Left lung (tissue), 10 donors: ENCODE data around the gene CRYBB2. TPM values are rescaled to one million over a fixed set of nuclear protein-coding genes. Genes with fewer than 3 reads are reported as not detected.
"Not testable (repeated sequence)": the region's sequence is repeated elsewhere in the genome, so short reads cannot be mapped to it uniquely, and the experiment has no call there.

ENCODE experiments used
- ATAC-seq: fragments of 200-7000 bp; cut with Tn5 transposase; one replicate; pipeline ENCODE4 v1.9.1; 2020; ENCODE audit warnings: moderate library complexity
- DNase-seq, 4 donors: peaks; one replicate each; pipeline ENCODE4 v3.0.0-alpha.2; 2013 to 2020
- H3K27ac ChIP-seq, 2 donors: fragments of 200-600 bp; sonication (generic) in 1 of 2; one replicate each; pipeline versions ENCODE4 v1.5.0 to v1.8.0; 2020 to 2021
- H3K27me3 ChIP-seq, 2 donors: fragments of 200-600 bp; sonication (generic) in 1 of 2; one replicate each; pipeline versions ENCODE4 v1.5.0 to v1.8.0; 2020 to 2021
- H3K36me3 ChIP-seq, 2 donors: fragments of 200-600 bp; sonication (generic) in 1 of 2; one replicate each; pipeline versions ENCODE4 v1.5.0 to v1.8.0; 2020 to 2021
- H3K4me1 ChIP-seq, 2 donors: fragments of 200-600 bp; one replicate each; pipeline ENCODE4 v1.8.0; 2021
- H3K4me3 ChIP-seq, 2 donors: fragments of 200-600 bp; sonication (generic) in 1 of 2; one replicate each; pipeline versions ENCODE4 v1.5.0 to v1.8.0; 2020 to 2021; ENCODE audit warnings: mild to moderate bottlenecking in 1 of 2
- H3K9me3 ChIP-seq, 2 donors: fragments of 200-600 bp; sonication (generic) in 1 of 2; one replicate each; pipeline versions ENCODE4 v1.5.0 to v1.8.0; 2020 to 2021
- intact Hi-C, 2 donors: fragments of 100-400 bp; cut with DNase I; formaldehyde crosslinking; loops; one replicate each; pipeline versions ENCODE4 v1.11.2 to v1.14.2; 2022
- polyA plus RNA-seq, 6 donors: library from polyadenylated mRNA; unstranded; fragments of 120-200 nt; gene quantifications; one replicate each; pipeline ENCODE4 v1.2.1, GENCODE V29; 2013; ENCODE audit not compliant: insufficient read length in 6 of 6
- total RNA-seq, 2 donors: library from RNA; stranded (reverse); fragmentation: NEBNext Ultra II Directional; extraction: Animal tissue kit (Norgen Biotek cat#: 25700); gene quantifications; one replicate each; pipeline ENCODE4 v1.2.1, GENCODE V29; 2021
- TF ChIP-seq, protein P1 (sequence below), 2 donors: fragments of 200-600 bp; sonication (generic) in 1 of 2; IDR thresholded peaks; one replicate each; pipeline versions ENCODE4 v1.5.0 to v1.8.0; 2021; ENCODE audit warnings: antibody characterized with exemption in 2 of 2
- donor health status: DM: no; HTN: yes; CAD: no.
- donor health status: DM: no; HTN: no; CAD: no.

Gene CRYBB2
- total and polyA plus RNA-seq, 8 donors, result 0.29 to 1.3 (median 0.74) TPM; not detected in 2

DNA sequence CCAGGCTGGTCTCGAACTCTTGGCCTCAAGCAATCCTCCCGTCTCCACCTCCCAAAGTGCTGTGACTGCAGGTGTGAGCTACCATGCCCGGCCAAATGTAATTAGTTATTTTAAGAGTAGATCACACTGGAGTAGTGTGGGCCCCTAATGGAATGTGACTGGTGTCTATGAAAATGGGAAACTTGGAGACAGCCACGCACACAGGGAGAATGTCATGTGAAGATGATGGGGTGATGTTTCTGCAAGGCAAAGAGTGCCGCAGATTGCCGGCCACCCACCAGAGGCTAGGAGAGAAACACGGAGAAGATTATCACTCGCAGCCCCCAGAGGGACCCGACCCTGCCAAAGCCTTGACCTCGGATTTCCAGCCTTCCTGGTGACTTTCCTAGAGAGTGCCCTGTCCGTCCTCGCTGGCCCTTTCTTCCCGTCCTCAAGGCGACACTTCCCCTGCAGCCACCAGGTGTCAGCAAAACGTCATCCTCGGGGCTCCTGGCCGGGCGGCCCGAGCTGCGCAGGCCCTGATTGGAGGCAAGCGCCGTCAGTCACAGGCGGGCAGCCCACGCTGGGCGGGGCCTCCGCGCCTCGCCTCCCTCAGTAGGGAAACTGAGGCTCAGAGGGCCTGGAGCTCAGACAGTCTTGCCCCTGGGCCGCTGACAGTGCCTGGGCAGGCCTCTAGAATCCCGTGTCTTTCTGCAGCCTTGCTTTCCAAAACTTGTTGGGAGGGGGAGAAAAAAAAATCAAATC is 16.3 kb downstream of the CRYBB2 start:
- H3K4me1 ChIP-seq, result no peaks in the 10 kb centered on the region
- TF ChIP-seq, protein P1, sequence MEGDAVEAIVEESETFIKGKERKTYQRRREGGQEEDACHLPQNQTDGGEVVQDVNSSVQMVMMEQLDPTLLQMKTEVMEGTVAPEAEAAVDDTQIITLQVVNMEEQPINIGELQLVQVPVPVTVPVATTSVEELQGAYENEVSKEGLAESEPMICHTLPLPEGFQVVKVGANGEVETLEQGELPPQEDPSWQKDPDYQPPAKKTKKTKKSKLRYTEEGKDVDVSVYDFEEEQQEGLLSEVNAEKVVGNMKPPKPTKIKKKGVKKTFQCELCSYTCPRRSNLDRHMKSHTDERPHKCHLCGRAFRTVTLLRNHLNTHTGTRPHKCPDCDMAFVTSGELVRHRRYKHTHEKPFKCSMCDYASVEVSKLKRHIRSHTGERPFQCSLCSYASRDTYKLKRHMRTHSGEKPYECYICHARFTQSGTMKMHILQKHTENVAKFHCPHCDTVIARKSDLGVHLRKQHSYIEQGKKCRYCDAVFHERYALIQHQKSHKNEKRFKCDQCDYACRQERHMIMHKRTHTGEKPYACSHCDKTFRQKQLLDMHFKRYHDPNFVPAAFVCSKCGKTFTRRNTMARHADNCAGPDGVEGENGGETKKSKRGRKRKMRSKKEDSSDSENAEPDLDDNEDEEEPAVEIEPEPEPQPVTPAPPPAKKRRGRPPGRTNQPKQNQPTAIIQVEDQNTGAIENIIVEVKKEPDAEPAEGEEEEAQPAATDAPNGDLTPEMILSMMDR (IDR thresholded peaks at IDR 0.05), result peak; percentile 29 to 57
- H3K36me3 ChIP-seq, result no peaks in the 10 kb centered on the region
- no peaks in the 10 kb centered on the region for H3K9me3 ChIP-seq
- DNase-seq (peak; percentile 51 to 88 (median 78)), ATAC-seq (peak; percentile 99)
- H3K4me3 ChIP-seq, result no peak overlapping the region
- intact Hi-C loops, result no loop called here
- H3K27ac ChIP-seq, result no peak overlapping the region
- peaks cover 0 to 64% of the 10 kb centered on the region in 2 donors for H3K27me3 ChIP-seq

DNA sequence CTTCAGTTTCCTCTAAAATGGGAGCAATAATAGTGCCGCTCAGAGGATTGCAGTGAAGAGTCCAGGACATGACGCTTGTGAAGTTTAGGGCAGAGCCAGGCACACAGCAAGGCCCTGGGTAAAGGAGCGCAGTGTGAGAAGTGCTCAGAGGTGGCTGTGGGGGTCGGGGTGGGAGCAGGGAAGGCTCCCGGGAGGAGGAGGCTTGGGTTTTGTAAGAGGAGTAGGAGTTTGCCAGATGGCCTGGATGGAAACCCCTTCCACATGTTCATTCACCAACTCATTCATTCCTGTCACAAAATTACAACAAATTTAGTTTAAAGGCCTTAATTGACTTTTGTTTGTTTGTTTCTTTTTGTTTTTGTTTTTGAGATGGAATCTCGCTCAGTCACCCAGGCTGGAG is 17.0 kb downstream of the CRYBB2 start:
- Histone ChIP-seq H3K27me3 (peaks cover 0 to 64% of the 10 kb centered on the region in 2 donors), H3K4me3 (no peak overlapping the region), H3K9me3 (no peaks in the 10 kb centered on the region), H3K36me3 (no peaks in the 10 kb centered on the region), H3K27ac (no peak overlapping the region), H3K4me1 (no peaks in the 10 kb centered on the region)
- ATAC-seq (no peak), DNase-seq (no peak)
- TF ChIP-seq, protein P1 (IDR thresholded peaks at IDR 0.05), result no peak
- intact Hi-C loops, result no loop called here

DNA sequence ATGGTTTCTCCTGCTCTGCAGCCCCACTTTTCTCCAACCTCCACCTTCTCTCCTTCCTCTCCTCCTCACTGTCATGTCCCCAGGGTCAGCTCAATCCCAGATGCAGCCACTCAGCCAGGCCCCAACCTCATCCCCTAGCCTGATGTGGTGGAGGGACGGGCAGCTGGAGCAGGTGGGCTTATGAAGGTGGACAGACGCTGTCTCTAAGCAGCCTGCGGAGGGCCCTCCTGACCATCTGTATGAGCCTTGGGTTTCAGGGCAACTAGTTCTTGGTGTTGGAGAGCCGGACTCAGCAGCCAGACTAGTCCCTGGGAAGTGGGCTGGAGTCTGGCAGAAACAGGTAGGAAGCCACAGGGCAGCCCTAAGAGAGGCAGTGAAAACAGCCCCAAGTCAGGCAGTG is 18.1 kb downstream of the CRYBB2 start:
- intact Hi-C loops, result no loop called here
- no peaks in the 10 kb centered on the region for H3K36me3 ChIP-seq
- no peaks in the 10 kb centered on the region for H3K9me3 ChIP-seq
- H3K27me3 ChIP-seq, result peaks cover 0 to 58% of the 10 kb centered on the region in 2 donors
- H3K27ac ChIP-seq, result no peak overlapping the region
- TF ChIP-seq, protein P1 (IDR thresholded peaks at IDR 0.05), result no peak
- ATAC-seq (no peak), DNase-seq (no peak)
- H3K4me3 ChIP-seq, result no peak overlapping the region
- H3K4me1 ChIP-seq, result no peaks in the 10 kb centered on the region

DNA sequence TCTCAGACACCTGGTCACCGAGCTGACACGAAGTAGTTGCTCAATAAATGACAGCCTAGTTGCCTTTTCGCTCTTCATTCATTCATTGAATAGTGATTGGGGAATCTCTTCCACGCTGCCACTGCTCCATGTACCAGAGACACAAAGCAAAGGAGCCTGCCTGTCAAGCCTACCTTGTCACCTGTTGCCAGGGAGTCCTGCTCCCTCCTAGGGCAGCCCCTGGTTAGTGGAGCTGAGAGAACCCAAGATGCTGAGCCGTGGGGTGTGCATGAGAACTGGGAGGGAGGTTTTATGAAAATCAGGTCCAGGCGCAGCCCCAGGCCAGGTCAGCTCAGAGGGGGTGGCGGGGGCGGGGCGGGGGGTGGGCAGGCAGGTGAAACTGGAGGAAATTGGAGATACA is 18.6 kb downstream of the CRYBB2 start:
- H3K36me3 ChIP-seq, ATAC-seq, H3K4me1 ChIP-seq, H3K4me3 ChIP-seq, DNase-seq, intact Hi-C loops, H3K9me3 ChIP-seq, H3K27ac ChIP-seq: not testable (repeated sequence)
- H3K27me3 ChIP-seq, result peaks cover 0 to 54% of the 10 kb centered on the region in 2 donors

DNA sequence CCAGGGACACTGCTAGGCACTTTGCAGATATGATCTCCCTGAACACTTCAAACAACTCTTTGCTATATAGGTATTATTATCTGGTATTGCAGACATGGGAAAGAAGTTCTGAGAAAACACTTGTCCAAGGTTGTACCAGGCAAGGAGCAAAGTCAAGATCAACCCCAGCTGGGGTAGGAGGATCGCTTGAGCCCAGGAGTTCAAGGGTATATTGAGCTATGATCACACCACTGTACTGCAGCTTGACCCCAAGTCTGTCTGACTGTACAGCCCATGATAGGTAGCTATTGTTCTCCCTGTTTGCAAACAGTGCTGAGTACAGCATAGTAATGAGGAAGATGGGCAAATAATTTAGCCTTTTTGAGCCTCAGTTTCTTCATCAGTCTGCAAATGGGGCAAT is 35.7 kb downstream of the CRYBB2 start:
- DNase-seq, H3K4me1 ChIP-seq, intact Hi-C loops, H3K27me3 ChIP-seq, H3K4me3 ChIP-seq, H3K27ac ChIP-seq, H3K36me3 ChIP-seq, ATAC-seq, H3K9me3 ChIP-seq: not testable (repeated sequence)

DNA sequence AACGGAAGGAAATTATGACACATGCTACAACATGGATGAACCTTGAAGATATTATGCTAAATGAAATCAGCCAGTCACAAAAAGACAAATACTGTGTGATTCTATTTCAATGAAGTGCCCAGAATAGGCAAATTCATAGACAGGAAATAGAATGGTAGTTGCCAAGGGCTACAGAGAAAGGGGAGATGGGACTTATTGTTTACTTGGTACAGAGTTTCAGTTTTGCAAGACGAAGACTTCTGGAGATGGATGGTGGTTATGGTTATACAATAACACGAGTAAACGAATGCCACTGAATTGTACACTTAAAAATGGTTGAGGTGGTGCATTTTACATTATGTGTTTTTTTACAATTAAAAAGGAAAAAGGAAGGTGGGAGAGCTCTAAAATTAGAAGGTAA is 48.1 kb downstream of the CRYBB2 start:
- ATAC-seq, H3K4me3 ChIP-seq, intact Hi-C loops, H3K27ac ChIP-seq, H3K4me1 ChIP-seq, H3K27me3 ChIP-seq, DNase-seq, H3K36me3 ChIP-seq: not testable (repeated sequence)
- peaks cover 0 to 17% of the 10 kb centered on the region in 2 donors for H3K9me3 ChIP-seq

DNA sequence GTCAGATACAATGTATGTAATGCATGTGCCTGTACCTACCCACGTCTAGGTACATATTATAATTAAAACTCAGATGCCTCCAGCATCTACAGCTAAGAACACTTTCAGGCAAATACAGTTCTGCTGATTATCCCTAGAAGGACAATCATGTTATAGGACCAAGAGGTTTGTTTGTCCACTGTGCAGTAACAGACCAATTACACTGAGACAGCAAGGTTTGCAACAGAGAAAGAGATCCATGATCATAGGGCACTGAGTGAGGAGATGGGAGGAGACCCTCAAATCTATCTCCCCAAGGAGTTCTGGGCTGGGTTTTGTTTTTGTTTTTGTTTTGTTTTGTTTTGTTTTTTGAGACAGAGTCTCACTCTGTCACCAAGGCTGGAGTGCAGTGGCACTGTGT is 49.5 kb downstream of the CRYBB2 start:
- H3K4me1 ChIP-seq, intact Hi-C loops, DNase-seq, H3K27ac ChIP-seq, H3K36me3 ChIP-seq, H3K27me3 ChIP-seq, H3K4me3 ChIP-seq, ATAC-seq: not testable (repeated sequence)
- peaks cover 0 to 17% of the 10 kb centered on the region in 2 donors for H3K9me3 ChIP-seq

DNA sequence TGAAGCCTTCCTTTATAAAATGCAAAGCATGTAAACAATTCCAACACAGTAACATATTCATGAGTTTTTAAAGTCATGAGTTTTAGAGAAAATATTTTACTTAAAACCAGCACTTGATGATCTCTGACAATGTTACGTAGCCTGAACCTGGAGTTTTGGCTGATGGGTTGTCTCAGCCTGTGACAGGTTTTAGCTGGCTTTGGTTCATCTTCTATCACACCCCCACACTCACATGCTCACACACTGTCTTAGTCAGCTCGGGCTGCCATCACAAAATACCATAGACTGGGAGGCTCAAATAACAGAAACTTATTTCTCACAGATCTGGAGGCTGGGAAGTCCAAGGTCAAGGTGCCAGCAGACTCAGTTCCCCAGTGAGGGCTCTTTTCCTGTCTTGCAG is 50.6 kb downstream of the CRYBB2 start:
- DNase-seq, H3K36me3 ChIP-seq, H3K27ac ChIP-seq, H3K4me1 ChIP-seq, intact Hi-C loops, H3K27me3 ChIP-seq, H3K4me3 ChIP-seq, ATAC-seq: not testable (repeated sequence)
- H3K9me3 ChIP-seq, result peaks cover 0 to 13% of the 10 kb centered on the region in 2 donors

DNA sequence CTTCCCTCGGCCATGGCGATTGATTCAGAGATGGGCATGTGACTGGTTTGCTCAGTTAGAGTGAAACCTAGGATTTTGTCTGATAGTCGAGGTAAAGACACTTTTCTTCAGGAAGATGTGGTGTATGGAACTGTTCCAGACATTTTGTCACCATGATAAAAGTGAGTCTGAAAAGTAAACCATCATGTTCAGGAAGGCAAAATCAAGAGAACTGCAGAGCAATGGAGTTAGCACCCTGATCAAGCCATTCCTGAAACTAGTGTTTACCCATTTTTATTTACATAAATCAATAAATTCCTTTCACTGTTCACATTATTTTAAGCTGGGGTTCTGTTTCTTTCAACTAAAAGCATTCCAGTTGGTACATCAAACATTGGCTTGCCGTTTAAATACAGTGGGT is 53.8 kb downstream of the CRYBB2 start:
- Histone ChIP-seq H3K9me3 (peaks cover 0 to 12% of the 10 kb centered on the region in 2 donors), H3K27me3 (peaks cover 0 to 22% of the 10 kb centered on the region in 2 donors)
- H3K4me3 ChIP-seq, DNase-seq, H3K36me3 ChIP-seq, ATAC-seq, H3K4me1 ChIP-seq, H3K27ac ChIP-seq, intact Hi-C loops: not testable (repeated sequence)

DNA sequence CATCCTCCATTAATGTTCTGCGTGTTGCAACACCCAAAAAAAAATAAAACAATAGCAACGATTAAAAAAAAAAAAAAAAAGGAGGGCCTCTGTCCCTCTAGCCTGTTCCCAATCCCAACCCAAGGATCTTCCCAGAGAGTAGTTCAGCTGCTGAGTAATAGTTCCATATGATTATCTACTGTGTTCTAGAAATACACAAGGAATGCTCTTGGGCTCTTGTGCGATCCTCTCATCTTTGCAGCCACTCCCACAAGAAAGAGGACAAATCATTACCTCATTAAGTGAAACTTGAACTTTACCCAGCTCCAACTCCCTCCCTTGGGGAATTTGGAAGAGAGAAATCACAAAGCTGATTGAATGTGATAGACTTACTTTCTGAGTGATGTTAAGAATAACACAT is 54.5 kb downstream of the CRYBB2 start:
- intact Hi-C loops, H3K4me1 ChIP-seq, H3K36me3 ChIP-seq, ATAC-seq, H3K4me3 ChIP-seq, H3K9me3 ChIP-seq, H3K27ac ChIP-seq, DNase-seq: not testable (repeated sequence)
- peaks cover 0 to 25% of the 10 kb centered on the region in 2 donors for H3K27me3 ChIP-seq
